GM20000 (cell line): ENCODE data around the gene HHAT.

Source experiments
- DNase-seq: peaks from one replicate; pipeline ENCODE4 v3.0.0; 2012; ENCODE audit warnings: low spot score
- CTCF ChIP-seq: IDR thresholded peaks from 2 replicates; pipeline ENCODE4 v1.5.1; 2012; ENCODE audit warnings: mild to moderate bottlenecking, control low read depth; ENCODE audit errors: extremely low read depth, missing control alignments

Gene HHAT

DNA sequence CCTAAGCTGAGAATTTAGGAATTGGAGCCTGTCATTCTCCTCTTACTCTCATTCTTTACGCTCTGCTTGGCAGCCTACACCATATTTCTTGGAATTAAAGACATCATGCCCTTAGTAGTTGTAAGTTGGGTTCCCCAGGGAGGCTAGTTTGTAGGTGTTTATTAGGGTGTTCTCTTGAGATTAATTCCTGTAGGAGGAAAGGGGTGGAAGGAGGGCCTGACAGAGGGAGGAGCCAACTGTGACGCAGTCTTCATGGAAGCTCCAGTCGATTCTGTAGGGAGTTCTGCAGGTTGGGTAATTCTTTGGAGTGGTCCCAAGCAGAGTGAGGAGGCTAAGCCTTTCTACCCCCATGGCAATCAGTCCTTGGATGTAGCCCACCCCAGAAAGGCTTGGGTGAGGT, 111.4 kb downstream of the HHAT start:
- DNase-seq = no peak
- no peak for TF ChIP-seq CTCF

GRCh38 chr1:210441028-210441427, 112.3 kb downstream of the HHAT start:
- TF ChIP-seq CTCF = no peak
- no peak for DNase-seq

DNA sequence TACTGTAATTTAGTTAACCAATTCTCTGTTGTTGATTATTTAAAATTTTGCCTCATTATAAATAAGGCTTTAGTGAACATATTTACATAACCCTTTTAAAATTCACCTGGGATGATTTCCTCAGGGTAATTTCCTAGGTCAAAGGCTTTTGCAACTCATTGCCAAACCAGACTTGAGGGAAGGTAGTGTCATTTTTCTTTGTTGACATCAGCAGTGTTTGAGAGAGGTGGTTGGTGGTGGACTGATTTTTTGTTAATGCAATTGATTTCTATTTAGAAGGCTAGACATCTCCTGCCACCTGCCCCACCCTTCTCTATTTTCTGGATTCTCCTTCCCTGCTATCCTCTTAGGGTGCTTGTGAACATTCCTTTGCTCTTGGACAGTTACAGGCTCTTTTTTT, 116.8 kb downstream of the HHAT start:
- TF ChIP-seq CTCF = no peak
- no peak for DNase-seq

- no peak for DNase-seq
- TF ChIP-seq CTCF = no peak
Observed at GRCh38 chr1:210445931-210446330, 117.2 kb downstream of the HHAT start.

DNA sequence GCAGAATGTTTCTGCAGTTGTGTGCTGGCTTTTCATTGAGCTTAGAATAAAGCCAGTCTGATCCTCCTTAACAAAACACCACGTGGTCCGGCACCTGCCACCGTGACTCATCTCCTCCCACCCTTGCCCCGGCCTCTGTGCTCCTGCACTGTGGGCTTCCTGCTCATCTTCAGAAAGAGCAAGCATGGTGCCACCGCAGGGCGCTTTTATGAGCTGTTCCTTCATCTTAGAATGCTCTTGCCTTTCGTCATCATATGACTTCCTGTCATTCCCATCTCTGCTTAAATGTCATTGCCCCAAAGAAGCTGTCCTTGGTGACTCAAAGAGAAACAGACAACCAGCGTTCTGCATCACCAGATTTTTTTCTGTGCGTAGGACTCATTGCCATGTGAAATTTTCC, 117.8 kb downstream of the HHAT start:
- no peak for TF ChIP-seq CTCF
- no peak for DNase-seq

DNA sequence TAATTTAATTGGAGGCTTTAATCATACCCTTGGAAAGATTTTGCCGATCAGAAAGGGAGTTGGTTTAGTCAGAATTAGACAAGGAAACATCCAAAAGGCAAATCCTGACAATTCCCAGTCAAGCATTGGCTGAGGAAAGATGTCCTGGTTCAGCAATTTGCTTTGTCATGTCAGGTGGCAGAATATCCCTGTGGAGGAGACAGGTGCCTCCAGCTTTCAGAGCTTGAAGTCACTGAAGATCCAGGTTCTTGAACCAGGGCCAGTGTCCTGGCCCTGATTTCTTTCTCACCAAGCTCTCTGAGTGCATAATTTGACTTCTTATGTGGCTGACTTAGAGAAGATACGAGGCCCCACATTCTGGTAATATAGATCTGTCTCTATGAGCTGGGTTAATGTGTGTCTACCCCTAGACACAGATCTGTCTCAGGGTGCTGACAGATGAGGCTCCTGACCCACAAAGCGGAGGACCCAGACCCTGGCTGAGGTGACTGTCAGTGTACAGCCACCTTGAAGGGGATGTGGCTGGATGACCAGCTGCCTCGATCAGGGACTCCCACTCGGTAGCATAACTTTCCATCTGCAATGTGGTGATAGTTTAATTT, 118.9 kb downstream of the HHAT start:
- DNase-seq = no peak
- TF ChIP-seq CTCF = no peak

- TF ChIP-seq CTCF = peak; percentile 20
- peak; percentile 45 for DNase-seq
Observed at GRCh38 chr1:210448297-210448892, 119.7 kb downstream of the HHAT start.
